Lung (tissue), 12 donors: ENCODE results near the gene PRODH. TPM values are rescaled to one million over a fixed set of nuclear protein-coding genes. Genes with fewer than 3 reads are reported as not detected.
"Not testable (repeated sequence)": the region's sequence is repeated elsewhere in the genome, so short reads cannot be mapped to it uniquely, and the experiment has no call there.

Source experiments
- ATAC-seq: fragments of 200-7000 bp; cut with Tn5 transposase; one replicate; pipeline ENCODE4 v1.9.1; 2020; ENCODE audit warnings: moderate number of reproducible peaks; ENCODE audit not compliant: insufficient read depth, low FRiP score
- DNase-seq, 3 donors: peaks; one replicate each; pipeline ENCODE4 v3.0.0-alpha.2; 2013 to 2017
- H3K27ac ChIP-seq, 2 donors: one replicate each; pipeline ENCODE4 v1.5.1; 2013; ENCODE audit warnings: mild to moderate bottlenecking in 2 of 2, moderate library complexity in 2 of 2, control low read depth in 1 of 2, inconsistent platforms in 1 of 2, low read depth in 1 of 2, low read length in 1 of 2
- H3K27me3 ChIP-seq, 3 donors: one replicate each; pipeline ENCODE4 v1.5.1; 2013; ENCODE audit warnings: low read length in 2 of 3; ENCODE audit not compliant: control insufficient read depth in 3 of 3, insufficient read depth in 3 of 3
- H3K36me3 ChIP-seq, 4 donors: one replicate each; pipeline ENCODE4 v1.5.1; 2013; ENCODE audit warnings: low read length in 4 of 4, mild to moderate bottlenecking in 1 of 4, moderate library complexity in 1 of 4; ENCODE audit not compliant: control insufficient read depth in 4 of 4, insufficient read depth in 4 of 4
- H3K4me1 ChIP-seq, 5 donors: one replicate each; pipeline ENCODE4 v1.5.1; 2013; ENCODE audit warnings: low read length in 5 of 5, mild to moderate bottlenecking in 2 of 5, moderate library complexity in 1 of 5; ENCODE audit not compliant: control insufficient read depth in 5 of 5, insufficient read depth in 5 of 5
- H3K4me3 ChIP-seq: one replicate; pipeline ENCODE4 v1.5.1; 2013; ENCODE audit warnings: mild to moderate bottlenecking, control low read depth, moderate library complexity
- H3K9ac ChIP-seq, 2 donors: one replicate each; pipeline ENCODE4 v1.5.1; 2013; ENCODE audit warnings: low read length in 2 of 2, control low read depth in 1 of 2; ENCODE audit not compliant: insufficient read depth in 1 of 2
- H3K9me3 ChIP-seq, 4 donors: one replicate each; pipeline ENCODE4 v1.5.1; 2013; ENCODE audit warnings: low read length in 3 of 4, mild to moderate bottlenecking in 1 of 4, moderate library complexity in 1 of 4; ENCODE audit not compliant: control insufficient read depth in 4 of 4, insufficient read depth in 3 of 4
- CTCF ChIP-seq: IDR thresholded peaks from 2 replicates; pipeline ENCODE4 v1.5.1; 2012; ENCODE audit warnings: mild to moderate bottlenecking; ENCODE audit errors: control extremely low read depth, extremely low read depth
- WGBS, 2 donors: extraction: QIAGEN DNeasy Blood & Tissue Kit; methylation state at CpG; one replicate each; pipeline ENCODE4 v1.1.7; 2013; 5-methylcytosine and 5-hydroxymethylcytosine counted together
- polyA plus RNA-seq, 2 donors: library from polyadenylated mRNA; stranded (reverse); fragments of 200-250 nt; gene quantifications; one replicate each; pipeline ENCODE4 v1.2.1, GENCODE V29; 2013
- total RNA-seq, 2 donors: library from RNA; depleted of rRNA in 1 of 2; stranded (reverse); fragments of >200 nt in 1 of 2; gene quantifications; one replicate each; pipeline ENCODE4 v1.2.1, GENCODE V29; 2014 to 2021
- donor health status: control.
- donor health status: control.
- donor health status: Bipolar disorder and iron deficiency.
- donor health status: healthy.
- donor health status: DM: yes; HTN: yes; CAD: no.

The PRODH gene
- total and polyA plus RNA-seq, 4 donors = 6.6 to 65.7 (median 32.3) TPM

GRCh38 chr22:18971321-18971751, 35.2 kb upstream of the PRODH start:
- H3K27me3 ChIP-seq = peaks cover 0 to 6% (median 0%) of the 10 kb centered on the region in 3 donors
- WGBS, 2 donors = 59 to 67% methylated on average over 18 to 19 of the region's 19 CpGs
- DNase-seq = no peak
- ATAC-seq = no peak
- peaks cover 0 to 1% (median 0%) of the 10 kb centered on the region in 5 donors for H3K4me1 ChIP-seq
- no peak for TF ChIP-seq CTCF
- no peak overlapping the region for H3K4me3 ChIP-seq
- H3K9ac ChIP-seq = no peak overlapping the region
- H3K27ac ChIP-seq = no peak overlapping the region
- no peaks in the 10 kb centered on the region for H3K36me3 ChIP-seq
- no peaks in the 10 kb centered on the region for H3K9me3 ChIP-seq

- no peaks in the 10 kb centered on the region for H3K36me3 ChIP-seq
- no peak overlapping the region for H3K9ac ChIP-seq
- ATAC-seq (no peak), DNase-seq (no peak)
- H3K4me3 ChIP-seq = no peak overlapping the region
- H3K4me1 ChIP-seq = peaks cover 0 to 1% (median 0%) of the 10 kb centered on the region in 5 donors
- H3K27ac ChIP-seq = no peak overlapping the region
- peaks cover 0 to 6% (median 0%) of the 10 kb centered on the region in 3 donors for H3K27me3 ChIP-seq
- no peaks in the 10 kb centered on the region for H3K9me3 ChIP-seq
- TF ChIP-seq CTCF = no peak
- 0 to 2% methylated on average over 13 to 28 of the region's 28 CpGs for WGBS, 2 donors
These were observed 34.8 kb upstream of the PRODH start for GRCh38 chr22:18970948-18971315.

- no peak overlapping the region for H3K27ac ChIP-seq
- no peaks in the 10 kb centered on the region for H3K9me3 ChIP-seq
- ATAC-seq = peak; percentile 39
- 1% methylated on average over 54 to 94 of the region's 94 CpGs for WGBS, 2 donors
- H3K36me3 ChIP-seq = no peaks in the 10 kb centered on the region
- peaks cover 0 to 6% (median 0%) of the 10 kb centered on the region in 3 donors for H3K27me3 ChIP-seq
- DNase-seq = peak; percentile 13 to 62 (median 39)
- no peak for TF ChIP-seq CTCF
- H3K4me3 ChIP-seq = peak overlapping the region; percentile 40
- H3K4me1 ChIP-seq = peaks cover 0 to 1% (median 0%) of the 10 kb centered on the region in 5 donors
- no peak overlapping the region for H3K9ac ChIP-seq
These were observed 34.3 kb upstream of the PRODH start for GRCh38 chr22:18970176-18970947.

GRCh38 chr22:18969158-18969942, 33.3 kb upstream of the PRODH start:
- H3K4me1 ChIP-seq, H3K27ac ChIP-seq, H3K36me3 ChIP-seq, H3K4me3 ChIP-seq, H3K9me3 ChIP-seq, ATAC-seq, H3K27me3 ChIP-seq, H3K9ac ChIP-seq, DNase-seq: not testable (repeated sequence)
- WGBS, 2 donors = 71 to 74% methylated on average over 14 of the region's 14 CpGs
